GM18907 (cell line): ENCODE measurements around the gene ADAMTS6.
"Not testable (repeated sequence)": the region's sequence is repeated elsewhere in the genome, so short reads cannot be mapped to it uniquely, and the experiment has no call there.

ENCODE experiments used
- ATAC-seq: cut with Tn5 transposase; IDR thresholded peaks from one replicate; pipeline ENCODE4 v1.9.1; 2021; ENCODE audit warnings: mild to moderate bottlenecking, moderate library complexity; ENCODE audit not compliant: unreplicated experiment

Gene ADAMTS6

GRCh38 chr5:65370505-65370904 is 111.2 kb downstream of the ADAMTS6 start:
- not testable (repeated sequence) for ATAC-seq

- no peak for ATAC-seq
These were observed 115.1 kb downstream of the ADAMTS6 start for GRCh38 chr5:65366655-65367054.

- no peak for ATAC-seq
These were observed 116.8 kb downstream of the ADAMTS6 start for GRCh38 chr5:65364907-65365306.

- no peak for ATAC-seq
These were observed 118.2 kb downstream of the ADAMTS6 start for GRCh38 chr5:65363499-65363898.

- ATAC-seq, result no peak
These were observed 121.7 kb downstream of the ADAMTS6 start for GRCh38 chr5:65359981-65360380.

- no peak for ATAC-seq
These were observed 122.2 kb downstream of the ADAMTS6 start for GRCh38 chr5:65359569-65359968.

- ATAC-seq, result no peak
These were observed 125.4 kb downstream of the ADAMTS6 start for GRCh38 chr5:65356274-65356673.

- ATAC-seq, result no peak
These were observed 126.4 kb downstream of the ADAMTS6 start for GRCh38 chr5:65355301-65355700.

GRCh38 chr5:65341835-65342234 is 139.9 kb downstream of the ADAMTS6 start:
- no peak for ATAC-seq

- ATAC-seq, result no peak
These were observed 143.0 kb downstream of the ADAMTS6 start for GRCh38 chr5:65338606-65339151.

GRCh38 chr5:65334077-65334476 is 147.6 kb downstream of the ADAMTS6 start:
- no peak for ATAC-seq

- no peak for ATAC-seq
These were observed 149.1 kb downstream of the ADAMTS6 start for GRCh38 chr5:65332591-65332990.

GRCh38 chr5:65329266-65329665 is 152.5 kb downstream of the ADAMTS6 start:
- no peak for ATAC-seq

GRCh38 chr5:65327582-65327981 is 154.1 kb downstream of the ADAMTS6 start:
- ATAC-seq, result no peak

- no peak for ATAC-seq
These were observed 154.8 kb downstream of the ADAMTS6 start for GRCh38 chr5:65326922-65327321.

- ATAC-seq, result no peak
These were observed 157.5 kb downstream of the ADAMTS6 start for GRCh38 chr5:65324226-65324625.

GRCh38 chr5:65320704-65321103 is 161.0 kb downstream of the ADAMTS6 start:
- not testable (repeated sequence) for ATAC-seq

- no peak for ATAC-seq
These were observed 161.5 kb downstream of the ADAMTS6 start for GRCh38 chr5:65320250-65320649.

GRCh38 chr5:65307931-65308330 is 173.8 kb downstream of the ADAMTS6 start:
- no peak for ATAC-seq

GRCh38 chr5:65307088-65307487 is 174.6 kb downstream of the ADAMTS6 start:
- ATAC-seq, result no peak

- no peak for ATAC-seq
These were observed 175.8 kb downstream of the ADAMTS6 start for GRCh38 chr5:65305913-65306312.

GRCh38 chr5:65299861-65300260 is 181.9 kb downstream of the ADAMTS6 start:
- no peak for ATAC-seq

- ATAC-seq, result no peak
These were observed 185.7 kb downstream of the ADAMTS6 start for GRCh38 chr5:65296067-65296466.
